GM18508 (cell line): ENCODE data around the gene MXD1.
"Not testable (repeated sequence)": the region's sequence is repeated elsewhere in the genome, so short reads cannot be mapped to it uniquely, and the experiment has no call there.

Experiments
- ATAC-seq: cut with Tn5 transposase; IDR thresholded peaks from one replicate; pipeline ENCODE4 v1.9.1; 2021; ENCODE audit warnings: moderate number of reproducible peaks; ENCODE audit not compliant: insufficient read depth, unreplicated experiment

The MXD1 gene

GRCh38 chr2:69950671-69951070 is 35.8 kb downstream of the MXD1 start:
- ATAC-seq: not testable (repeated sequence)

DNA sequence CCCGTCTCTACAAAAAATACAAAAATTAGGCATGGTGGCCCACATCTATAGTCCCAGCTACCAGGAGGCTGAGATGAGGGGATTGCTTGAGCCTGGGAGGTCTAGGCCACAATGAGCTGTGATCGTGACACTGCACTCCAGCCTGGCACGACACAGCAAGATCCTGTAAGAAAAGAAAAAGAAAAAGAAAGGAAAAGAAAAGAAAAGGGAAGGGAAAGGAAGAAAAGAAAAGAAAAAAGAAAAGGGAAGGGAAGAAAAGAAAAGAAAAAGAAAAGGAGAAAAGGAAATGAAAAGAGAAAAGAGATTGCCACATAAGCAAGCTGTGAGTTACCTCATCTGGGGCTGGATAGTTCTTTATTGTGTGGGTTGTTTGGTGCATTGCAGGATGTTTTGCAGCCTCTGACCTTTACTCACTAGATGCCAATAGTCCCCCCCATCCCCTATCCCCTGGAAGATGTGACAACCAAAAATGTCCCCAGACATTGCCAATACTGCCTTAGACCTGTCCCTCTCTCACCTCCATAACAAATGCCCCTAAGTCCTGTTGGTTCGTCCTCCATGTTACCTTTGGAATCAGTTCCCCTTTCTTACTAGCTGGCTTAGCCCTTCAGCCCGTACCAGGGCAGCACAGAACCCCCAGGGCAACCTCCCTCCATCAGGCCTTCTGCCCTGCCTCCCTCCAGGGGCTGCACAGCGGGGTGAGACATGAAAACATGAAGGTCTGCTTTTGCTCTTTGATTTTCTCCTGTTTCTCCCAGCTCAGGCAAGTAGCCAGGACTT is 37.6 kb downstream of the MXD1 start:
- ATAC-seq: no peak

- ATAC-seq: no peak
These were observed 39.2 kb downstream of the MXD1 start for GRCh38 chr2:69954084-69954483.

- no peak for ATAC-seq
These were observed 40.1 kb downstream of the MXD1 start for GRCh38 chr2:69955029-69955428.

- no peak for ATAC-seq
These were observed 41.6 kb downstream of the MXD1 start for GRCh38 chr2:69956475-69956979.

GRCh38 chr2:69957965-69958364 is 43.1 kb downstream of the MXD1 start:
- no peak for ATAC-seq

GRCh38 chr2:69958480-69958879 is 43.6 kb downstream of the MXD1 start:
- ATAC-seq: no peak

DNA sequence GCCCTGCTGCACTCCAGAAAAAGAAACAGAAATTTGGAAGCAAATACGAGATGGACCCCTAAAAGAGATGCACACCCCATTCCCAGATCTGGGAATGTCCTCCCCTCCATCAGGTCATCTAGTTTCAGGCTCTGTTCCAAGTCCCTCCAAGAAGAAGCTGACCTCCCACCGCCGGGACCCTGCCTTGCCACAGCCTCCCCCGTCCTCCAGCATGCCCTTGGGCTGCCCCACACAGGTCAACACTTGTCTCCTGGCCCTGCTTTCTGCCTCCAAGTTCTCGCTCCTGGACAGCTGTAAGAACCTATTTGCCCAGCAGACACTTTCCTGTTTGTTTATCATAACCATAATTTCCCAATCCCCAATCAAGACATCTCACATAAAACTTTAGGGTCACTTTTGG is 44.5 kb downstream of the MXD1 start:
- no peak for ATAC-seq

DNA sequence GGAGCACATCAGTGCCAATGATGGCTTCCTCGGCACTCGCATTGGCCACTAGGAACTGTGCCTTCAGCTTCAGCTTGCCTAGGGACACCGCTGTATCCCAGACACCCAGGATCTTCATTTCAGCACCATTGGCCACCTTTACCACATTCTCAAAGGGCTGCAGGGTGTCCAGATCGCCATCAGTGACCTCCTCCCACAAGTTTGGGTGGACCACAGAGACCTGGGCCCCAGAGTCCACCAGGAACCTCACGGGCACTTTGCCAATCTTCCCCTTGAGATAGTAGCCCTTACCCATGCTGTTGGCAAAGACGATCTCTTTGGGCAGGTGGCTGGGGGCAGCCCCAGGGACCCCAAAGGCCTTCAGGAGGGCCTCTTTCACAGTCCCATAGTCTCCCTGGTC is 45.9 kb downstream of the MXD1 start:
- no peak for ATAC-seq

DNA sequence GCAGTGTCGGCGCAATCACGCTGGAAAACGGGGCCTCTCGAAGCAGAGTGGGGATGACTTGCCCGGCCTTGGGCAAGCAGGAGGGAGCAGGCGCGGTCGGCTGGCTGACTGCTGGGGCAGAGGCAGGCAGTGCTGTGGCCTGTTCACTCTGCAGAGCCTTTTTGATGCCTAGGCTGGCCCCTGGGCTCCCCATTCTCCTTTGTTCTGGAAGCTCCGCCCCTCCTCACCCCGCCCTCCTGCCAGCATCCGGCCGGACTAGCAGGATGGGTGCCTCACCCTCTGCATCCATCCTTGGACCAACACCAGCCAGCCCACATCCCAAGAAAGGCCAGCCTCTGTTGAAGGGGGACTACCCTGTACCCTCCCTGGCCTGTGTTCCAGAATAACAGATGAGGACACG is 46.6 kb downstream of the MXD1 start, which contains the start of gene ASPRV1:
Gene ASPRV1, minus strand, starts transcription at position 136 of the 400 bp plus-strand sequence. CDS start 195 bp downstream, outside the sequence.
- ATAC-seq: no peak

DNA sequence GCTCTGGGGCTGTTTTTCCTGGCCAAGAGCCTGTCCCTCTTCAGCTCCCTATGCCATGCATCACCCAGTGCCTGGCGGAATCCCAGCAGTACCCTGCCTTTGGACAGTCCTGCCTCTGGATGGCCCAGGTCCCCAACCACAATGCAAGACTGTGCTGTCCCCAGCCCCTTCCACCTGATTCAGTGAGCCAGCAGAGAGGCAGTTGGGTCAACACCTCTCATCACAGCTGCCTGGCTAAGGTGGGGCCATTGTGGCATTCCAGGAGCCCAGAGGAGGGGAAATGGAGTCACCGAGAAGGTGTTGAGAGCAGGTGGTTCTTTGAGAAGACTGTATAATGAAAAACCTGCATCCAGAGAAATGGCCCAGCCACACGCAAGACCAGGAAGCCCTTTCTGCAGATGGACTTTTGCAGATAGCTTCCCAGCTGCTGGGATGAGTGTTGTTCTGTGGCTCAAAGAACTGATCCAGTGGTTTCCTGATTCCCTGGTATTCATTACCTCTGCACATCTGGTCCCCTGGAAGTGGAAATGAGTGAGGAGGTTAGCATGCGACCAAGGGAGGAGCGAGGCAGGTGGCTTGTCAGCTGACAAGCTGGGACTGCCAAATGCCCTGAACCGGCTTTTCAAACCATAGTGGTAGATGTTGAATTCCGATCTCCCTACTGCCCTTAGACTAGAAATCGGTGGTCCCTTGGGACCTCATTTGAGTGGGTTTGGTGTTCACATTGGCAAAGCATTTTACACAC is 48.2 kb downstream of the MXD1 start:
- ATAC-seq: no peak

GRCh38 chr2:69964353-69964841 is 49.5 kb downstream of the MXD1 start:
- no peak for ATAC-seq

DNA sequence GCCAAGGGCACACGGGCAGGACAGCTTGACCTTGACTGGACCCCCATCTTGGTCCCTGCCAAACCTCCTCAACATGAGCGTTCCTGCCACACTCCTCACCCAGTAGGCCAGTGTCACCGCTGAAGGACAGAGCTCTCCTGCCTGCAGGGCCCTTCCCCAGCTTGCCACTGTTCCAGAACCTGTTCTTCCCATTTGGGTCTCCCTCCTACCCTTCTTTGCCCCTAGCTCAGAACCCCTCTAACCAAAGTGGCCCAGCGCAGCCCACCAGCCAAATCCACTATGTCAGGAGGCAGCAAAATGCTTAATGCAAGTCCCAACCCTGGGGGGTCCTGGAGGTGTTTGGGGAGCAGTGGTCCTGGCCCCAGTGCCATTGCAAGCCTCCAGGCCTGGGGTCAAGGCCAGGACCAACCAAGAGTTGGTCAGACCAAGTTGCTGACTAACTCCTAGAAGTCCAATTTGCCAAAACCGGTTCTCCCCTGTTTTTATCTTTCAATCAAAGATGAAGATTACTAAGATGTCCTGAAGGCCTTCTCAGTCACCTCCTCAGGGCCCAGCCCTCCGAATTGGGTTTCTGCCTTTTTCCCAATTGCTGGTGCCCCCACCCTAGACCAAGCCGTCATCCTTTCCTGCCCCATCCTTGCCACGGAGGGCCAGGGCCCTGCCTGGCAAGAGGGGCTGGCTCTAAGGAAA is 51.0 kb downstream of the MXD1 start:
- ATAC-seq: no peak

GRCh38 chr2:69966496-69966895 is 51.6 kb downstream of the MXD1 start:
- ATAC-seq: no peak

GRCh38 chr2:69968609-69969008 is 53.7 kb downstream of the MXD1 start:
- no peak for ATAC-seq

DNA sequence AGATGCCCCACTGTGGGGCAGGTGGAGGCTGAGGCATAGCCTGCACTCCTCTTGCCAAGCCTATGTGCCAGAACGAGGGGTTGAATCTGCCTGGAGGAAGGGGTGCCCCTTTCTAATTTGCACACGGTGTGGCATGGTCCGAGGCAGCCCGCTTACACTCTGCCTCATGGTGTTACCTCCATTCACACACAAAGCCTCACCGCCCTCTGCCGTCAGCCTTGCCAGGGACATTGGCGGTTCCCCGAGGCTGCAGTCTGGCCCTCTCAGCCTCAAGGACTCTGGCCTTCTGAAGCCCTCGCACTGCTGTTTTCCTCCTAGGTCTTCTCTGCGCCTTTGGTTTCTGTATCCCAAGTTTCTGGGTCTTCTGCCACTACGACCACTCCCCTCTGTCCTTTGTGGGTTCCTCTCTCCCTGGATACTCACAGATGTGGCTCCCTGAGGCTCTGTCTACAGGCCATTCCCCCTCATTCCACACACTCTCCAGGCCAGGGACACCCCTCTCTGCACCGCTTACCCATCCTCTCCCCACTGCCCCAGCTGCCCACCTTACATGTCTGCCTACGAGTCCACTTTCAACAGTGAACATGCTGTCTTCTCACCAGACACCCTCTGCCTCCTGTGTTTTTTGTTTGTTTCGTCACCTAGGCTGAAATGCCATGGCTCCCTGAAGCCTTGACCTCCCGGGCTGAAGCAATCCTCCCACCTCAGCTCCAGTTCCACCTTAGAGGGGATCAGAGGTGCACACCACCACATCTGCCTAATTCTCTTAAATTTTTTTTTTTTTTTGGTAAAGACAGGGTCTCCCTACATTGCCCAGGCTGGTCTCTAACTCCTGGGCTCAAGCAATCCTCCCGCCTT is 54.4 kb downstream of the MXD1 start:
- no peak for ATAC-seq

DNA sequence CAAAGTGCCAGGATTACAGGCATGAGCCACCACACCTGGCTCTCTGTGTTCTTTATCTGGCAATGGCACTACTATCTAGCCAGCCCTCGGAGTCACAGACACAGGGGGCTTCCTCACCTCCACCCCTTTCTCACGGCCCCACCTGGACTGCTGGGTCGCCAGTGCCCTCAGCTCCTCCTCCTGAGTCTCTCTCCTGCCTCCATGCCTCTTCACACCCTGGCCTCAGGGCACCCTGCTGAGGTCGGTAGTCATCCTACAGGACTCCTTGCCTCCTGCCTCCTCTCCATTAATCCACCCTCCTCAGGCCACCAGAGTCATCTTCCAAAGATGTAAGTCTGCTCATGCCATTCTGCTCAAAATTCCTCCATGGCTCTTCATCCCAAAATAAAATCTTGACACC is 55.1 kb downstream of the MXD1 start:
- no peak for ATAC-seq

- no peak for ATAC-seq
These were observed 57.9 kb downstream of the MXD1 start for GRCh38 chr2:69972822-69973221.

DNA sequence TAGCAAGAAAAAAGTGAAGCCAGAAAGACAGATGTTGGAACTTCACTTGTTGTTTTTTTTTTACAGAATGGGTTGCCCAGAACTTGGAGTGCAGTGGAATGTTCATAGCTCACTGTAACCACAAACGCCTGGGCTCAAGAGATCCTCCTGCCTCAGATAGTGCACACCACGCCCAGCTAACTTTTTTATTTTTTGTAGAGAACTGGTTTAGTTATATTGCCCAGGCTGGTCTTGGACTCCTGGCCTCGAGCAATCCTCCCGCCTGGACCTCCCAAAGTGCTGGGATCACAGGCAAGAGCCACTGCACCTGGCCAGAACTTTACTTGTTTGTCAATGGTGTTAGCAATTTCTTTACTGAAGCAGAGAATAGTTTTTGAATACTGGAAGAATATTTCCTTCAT is 58.4 kb downstream of the MXD1 start:
- no peak for ATAC-seq
